GM21360 (cell line): Measurements from ENCODE around the gene GRM5.
A peak's percentile ranks its signal among the peaks of the same experiment; 100 is the strongest.
"Not testable (repeated sequence)": the region's sequence is repeated elsewhere in the genome, so short reads cannot be mapped to it uniquely, and the experiment has no call there.

Experiments used
- ATAC-seq: cut with Tn5 transposase; IDR thresholded peaks from one replicate; pipeline ENCODE4 v1.9.1; 2021; ENCODE audit warnings: mild to moderate bottlenecking, moderate library complexity; ENCODE audit not compliant: unreplicated experiment

The GRM5 gene

DNA sequence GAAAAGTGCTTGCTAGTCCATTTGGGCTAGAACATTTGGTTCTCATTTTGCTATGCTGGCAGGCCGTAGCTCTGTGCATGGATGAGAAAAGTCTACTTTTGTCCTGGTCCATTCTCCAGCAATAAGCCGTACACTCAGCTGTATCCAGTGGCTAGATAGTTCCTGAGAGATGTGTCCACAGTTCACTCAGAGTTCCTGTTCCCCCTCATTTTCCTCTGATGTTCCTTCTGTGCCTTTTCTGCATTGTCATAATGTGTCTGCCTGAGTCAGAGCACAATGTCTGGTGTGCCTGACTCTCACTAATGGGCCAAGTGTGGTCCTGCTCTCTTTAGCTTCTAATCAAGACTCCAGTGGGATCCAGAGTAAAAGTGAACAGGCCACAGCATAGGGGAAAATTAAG lies 512.6 kb downstream of the GRM5 start:
- ATAC-seq, result no peak

DNA sequence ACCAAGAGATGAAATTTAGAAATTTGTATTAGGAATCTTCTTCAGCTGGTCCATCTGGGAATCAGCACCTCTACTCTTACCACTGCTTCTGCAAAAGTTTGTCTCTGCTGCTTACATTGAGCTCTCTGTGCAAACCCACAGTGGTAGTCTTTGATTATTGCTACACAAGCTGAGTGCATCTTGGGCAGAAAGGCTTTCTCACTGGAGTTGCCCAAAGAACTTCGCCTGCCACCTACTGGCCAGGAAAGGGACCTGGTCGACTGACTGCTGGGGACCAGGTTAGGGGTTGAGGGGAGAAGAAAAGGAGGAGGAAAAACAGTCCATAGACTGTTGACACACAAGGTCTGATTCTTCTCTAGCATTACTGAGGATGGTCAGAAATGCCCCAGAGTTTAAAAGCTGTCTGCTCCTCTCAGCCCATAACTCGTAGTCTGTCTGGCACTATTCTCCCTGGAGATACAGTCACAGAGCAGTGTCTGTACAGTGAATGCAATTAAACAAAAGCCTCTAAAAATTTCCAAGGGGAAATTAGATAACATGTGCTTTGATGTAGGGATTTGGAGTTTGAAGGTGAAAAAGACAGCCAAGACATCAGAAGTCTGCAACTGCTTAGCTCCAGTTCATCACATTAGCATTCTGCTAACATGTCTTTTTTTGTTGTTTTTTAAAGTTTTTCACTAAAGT lies 513.3 kb downstream of the GRM5 start:
- ATAC-seq, result peak; percentile 91

DNA sequence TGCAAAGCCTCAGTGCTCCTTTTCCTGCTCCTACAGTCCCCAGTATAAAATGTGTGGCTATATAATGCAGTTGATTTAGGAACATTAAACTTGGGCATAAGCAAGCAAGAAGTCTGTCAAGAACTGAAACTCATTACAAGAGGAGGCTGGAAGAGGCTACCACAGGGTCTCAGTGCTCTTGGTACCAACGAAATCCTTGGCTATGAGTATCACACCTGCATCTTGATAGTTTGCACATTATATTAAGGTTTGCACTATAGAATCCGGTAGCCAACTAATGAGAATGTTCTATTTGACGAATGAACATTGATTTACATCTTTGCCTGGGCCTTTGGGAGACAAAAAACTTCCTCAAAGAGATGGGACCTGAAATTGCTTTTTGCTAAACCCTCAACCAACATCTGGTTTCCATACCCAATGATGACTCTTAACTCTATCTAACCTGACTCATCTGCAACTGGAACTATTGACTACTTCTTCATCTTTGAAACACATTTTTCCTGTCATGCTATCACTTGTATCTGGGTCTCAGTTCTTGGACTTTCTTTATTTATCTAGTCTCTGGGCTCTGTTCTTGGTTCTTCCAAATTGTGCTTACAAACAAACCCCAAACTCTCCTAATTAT lies 521.0 kb downstream of the GRM5 start:
- ATAC-seq, result no peak

DNA sequence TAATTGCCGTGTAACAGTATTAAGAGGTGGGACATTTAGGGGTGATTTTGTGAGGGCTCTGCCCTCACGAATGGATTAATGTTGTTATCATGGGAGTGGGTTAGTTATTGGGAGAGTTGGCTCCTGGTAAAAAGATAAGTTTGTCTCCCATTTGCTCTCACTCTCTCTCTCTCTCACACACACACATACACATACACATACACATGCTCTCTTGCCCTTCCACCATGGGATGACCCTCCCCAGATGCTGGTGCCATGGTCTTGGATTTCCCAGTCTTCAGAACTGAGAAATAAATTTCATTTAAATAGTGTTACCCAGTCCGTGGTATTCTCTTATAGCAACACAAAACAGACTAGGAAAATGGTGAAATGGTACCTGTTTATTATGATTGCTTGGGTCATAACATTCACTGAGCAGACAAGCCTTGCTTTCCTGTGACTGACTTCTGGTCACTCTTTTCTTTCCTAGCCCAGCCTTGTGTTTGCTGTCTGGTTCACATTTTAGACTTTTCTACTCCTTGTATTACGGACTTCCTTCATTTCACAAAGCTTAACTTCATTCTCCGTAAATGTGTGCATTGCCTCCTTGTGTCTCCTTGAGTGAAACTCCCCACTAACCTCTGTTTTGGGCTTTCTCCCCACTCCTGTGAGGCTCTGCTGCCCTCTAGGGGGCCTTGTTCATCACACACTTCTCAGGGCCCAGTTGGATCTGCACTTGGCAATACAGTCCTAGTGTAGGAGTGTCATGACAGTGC lies 521.7 kb downstream of the GRM5 start:
- peak; percentile 99 for ATAC-seq

DNA sequence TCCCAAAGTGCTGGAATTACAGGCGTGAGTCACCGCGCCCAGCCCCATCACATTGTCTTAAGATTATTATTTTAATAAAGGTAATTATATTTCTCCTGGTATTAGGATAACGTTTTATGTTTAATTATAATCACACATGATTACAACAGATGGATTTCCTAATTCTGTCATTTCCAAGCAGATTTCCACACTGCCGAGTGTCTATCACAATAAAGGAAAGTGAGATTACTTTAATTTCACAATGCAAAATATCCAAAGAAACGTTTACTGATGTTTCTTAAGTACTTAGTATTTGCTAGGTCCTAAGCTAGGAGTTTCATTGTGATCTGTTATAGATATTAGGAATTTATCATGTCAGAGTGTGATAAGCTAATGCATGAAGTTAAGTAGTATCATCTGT lies 524.8 kb downstream of the GRM5 start:
- ATAC-seq, result no peak

DNA sequence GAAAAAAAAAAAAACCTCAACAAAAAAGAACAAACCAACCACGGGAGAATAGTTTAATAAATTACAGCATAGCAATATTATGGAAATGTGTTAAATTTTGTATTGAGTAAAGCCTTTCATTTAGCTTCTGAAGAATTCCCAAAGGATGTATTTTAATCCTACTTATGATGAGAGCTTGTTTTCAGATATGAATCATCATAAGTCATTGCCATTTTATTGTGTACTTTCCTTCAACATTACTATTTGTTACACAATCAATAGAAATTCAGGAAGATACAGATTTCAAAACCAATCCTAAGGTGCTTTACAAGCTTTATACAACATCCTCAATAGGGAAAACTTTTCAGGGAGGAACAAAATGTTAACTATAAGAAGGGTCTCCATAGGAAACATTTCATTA lies 527.7 kb downstream of the GRM5 start:
- no peak for ATAC-seq

DNA sequence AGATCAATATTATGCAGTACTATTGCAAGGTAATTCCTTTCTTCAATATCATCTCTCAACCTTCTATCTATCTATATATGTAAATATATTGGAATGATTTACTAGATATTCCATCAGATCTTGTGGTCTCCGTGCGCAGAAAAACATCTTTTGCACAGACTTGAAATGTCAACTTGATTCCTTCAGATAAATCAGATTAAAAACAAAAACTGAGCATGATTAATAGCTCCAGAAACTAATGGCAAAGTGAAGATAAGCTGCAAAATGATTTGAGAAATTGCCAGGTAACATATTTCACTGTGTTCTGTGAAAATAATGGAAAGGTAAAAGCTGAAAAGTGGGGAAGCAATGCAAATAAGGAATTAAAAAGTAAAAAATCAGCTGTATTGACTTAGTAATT lies 528.2 kb downstream of the GRM5 start:
- no peak for ATAC-seq

DNA sequence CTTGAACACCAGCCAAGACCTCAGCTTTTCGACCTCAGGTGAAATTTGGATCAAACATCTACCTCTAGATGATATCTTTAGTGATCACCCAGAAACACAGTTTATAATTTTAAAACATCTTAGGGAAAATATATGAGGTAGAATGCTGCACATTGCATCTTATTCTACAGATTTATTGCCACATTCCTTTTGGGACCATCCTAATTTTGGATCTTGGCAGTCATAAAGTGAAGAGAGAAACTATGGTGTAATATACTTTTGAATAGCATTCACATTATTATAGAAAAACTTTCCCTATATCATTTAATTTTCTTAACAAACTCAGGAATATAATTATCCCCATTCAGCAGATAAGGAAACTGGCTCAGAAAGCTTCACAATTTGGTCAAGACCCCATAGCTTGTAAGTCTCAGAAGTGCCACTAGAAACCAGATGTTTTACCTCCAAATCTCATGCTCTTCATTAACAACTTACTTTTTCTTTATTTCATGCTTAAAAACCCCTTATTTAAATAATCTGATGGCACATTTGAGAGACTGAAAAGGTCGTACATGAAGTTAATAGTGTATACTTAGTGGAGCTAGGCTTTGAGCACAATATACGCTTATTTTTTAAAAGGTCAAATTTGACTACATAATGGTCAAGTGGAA lies 529.0 kb downstream of the GRM5 start:
- no peak for ATAC-seq

DNA sequence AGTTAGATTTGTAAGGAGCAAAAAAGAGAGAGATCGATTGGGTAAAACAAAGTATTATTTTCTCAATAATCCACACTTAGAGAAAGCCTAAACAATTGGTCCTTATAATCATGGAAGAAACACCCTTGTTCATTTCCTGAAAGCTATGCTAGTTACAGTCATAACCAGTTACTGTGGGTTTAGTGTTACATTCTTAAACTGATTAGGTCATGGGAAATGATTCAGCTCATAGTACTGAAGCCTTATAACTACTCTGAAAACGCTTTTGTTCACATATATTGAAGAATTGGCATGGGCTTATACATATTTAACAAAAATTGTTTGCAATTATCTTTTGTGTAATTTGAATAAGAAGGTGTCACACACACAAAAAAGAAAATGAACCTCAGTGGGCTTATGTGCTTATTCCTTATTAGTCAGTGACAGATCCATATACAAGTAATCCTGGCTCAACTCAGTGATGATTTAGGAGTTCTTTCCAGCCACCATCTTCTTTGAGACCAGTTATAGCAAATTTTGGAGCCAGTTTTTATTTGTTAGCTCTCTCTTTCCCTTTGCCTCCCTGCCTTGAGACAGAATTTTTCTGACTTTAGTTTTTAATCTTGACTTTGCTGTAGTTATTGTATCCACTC lies 529.8 kb downstream of the GRM5 start:
- ATAC-seq, result peak; percentile 89

DNA sequence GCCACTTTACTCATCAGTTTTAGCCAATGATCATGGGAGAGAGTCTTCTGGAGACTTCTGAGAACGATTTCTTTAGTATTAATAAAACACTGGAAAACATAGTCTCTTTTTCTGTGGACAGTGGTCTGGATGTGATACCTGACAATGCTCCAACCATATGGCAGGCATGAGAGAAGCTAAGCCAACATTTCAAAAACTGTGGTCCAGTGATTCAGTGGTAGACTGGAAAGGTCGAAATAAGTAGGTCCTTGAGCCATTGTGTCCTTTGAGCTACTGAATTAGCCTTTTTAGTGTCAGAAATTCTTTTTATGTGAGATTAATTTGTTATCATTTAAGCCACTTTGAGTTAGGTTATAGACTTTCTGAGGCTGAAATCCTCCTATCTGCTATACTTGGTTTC lies 530.5 kb downstream of the GRM5 start:
- ATAC-seq, result no peak

DNA sequence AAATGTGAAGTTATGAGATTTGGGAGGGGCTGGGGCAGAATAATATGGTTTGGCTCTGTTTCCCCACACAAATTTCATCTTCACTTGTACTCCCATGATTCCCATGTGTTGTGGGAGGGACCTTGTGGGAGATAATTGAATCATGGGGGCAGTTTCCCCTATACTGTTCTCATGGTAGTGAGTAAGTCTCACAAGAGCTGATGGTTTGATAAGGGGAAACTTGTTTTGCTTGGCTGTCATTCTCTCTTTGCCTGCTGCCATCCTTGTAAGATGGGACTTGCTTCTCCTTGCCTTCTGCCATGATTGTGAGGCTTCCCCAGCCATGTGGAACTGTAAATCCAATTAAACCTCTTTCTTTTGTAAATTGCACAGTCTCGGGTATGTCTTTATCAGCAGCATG lies 531.1 kb downstream of the GRM5 start:
- not testable (repeated sequence) for ATAC-seq

DNA sequence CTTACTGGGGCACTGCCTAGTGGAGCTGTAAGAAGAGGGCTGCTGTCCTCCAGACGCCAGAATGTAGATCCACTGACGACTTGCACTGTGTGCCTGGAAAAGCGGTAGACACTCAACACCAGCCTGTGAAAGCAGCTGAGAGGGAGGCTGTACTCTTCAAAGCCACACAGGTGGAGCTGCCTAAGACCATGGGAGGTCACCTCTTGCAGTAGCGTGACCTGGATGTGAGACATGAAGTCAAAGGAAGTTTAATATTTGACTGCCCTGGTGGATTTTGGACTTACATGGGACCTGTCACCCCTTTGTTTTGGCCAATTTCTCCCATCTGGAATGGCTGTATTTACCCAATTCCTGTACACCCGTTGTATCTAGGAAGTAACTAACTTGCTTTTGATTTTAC lies 531.6 kb downstream of the GRM5 start:
- no peak for ATAC-seq

DNA sequence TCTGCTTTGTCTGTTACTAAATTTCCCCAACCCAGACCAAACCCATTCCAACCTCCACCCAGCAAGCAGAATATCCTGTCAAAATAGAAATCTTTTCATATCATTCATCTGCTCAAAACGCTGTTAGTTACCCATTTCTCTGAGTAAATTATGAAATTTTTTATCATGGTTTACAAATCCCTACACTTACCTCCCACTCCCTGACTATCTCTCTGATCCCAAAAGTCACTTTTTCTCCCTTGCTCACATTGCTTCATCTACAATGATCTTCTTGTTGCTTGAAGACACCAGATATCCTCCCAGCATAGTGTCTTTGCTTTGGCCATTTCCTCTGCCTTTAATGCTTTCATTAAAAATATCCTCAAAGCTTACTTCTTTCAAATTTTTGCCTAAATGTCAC lies 532.8 kb downstream of the GRM5 start:
- no peak for ATAC-seq

DNA sequence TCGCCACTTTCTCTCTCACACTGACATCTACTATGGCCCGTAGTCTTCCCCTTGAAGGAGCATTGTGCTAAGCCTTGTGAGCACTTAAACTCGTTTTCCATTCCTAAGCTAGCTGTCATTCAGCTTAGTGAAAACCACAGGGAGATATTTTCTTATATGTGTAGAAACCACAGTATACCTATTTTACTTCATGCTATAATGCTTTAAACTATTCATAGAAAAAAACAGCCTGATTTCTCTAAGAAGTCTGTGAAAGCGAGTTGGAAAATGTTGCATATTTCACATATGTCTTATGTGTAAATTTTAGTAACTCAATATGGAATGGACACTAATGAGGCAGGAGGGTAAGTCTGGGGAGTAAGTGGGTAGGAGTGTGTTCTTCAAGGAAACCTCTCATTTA lies 534.0 kb downstream of the GRM5 start:
- ATAC-seq, result no peak

DNA sequence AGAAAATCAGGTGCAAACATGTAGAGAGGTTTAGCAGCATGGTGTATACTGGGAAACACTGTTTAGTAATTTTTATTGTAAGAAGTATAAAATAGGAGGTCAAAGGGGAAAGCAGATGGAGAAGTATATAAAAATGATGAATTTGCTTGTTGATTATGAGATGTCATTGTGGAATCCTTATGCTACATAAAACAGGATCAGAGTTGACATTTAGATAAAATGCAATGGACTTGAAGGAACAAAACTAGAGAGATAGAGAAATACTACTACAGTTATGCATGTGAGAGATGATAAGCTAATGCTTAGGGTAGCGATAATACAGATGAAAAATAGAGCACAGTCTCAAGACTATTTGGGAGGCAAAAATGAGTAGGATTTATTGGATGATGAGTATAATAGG lies 536.4 kb downstream of the GRM5 start:
- ATAC-seq, result no peak

DNA sequence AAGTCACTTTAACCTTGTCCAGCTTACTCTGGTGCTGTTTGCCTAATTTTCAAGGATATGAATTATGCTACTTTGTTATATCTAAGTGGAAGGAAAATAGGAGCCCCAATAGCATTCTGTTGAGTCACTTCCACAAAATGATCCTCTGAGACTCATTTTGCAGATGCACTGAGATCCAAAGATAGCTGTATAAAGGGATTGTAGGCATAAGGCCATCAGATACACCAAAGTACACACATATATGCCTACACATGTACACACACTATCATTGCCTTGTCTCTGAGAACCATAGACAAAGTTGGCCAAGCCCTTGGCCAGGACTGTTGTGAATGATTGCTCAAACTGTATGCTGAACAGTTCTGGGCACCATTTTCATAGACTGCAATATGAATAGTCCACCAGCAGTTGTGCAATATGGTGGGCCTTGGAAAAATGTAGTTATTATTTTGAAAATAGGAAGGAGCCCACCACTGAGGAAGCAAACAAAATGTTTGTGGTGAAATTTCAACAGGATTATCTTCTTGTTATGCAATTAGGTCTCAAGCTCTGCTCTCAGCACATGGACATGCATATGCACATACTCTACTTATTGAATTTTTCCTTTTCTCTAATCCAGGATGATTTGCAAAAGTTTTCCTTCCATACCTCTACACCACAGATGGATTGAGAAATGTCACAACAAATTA lies 542.3 kb downstream of the GRM5 start:
- ATAC-seq, result no peak

DNA sequence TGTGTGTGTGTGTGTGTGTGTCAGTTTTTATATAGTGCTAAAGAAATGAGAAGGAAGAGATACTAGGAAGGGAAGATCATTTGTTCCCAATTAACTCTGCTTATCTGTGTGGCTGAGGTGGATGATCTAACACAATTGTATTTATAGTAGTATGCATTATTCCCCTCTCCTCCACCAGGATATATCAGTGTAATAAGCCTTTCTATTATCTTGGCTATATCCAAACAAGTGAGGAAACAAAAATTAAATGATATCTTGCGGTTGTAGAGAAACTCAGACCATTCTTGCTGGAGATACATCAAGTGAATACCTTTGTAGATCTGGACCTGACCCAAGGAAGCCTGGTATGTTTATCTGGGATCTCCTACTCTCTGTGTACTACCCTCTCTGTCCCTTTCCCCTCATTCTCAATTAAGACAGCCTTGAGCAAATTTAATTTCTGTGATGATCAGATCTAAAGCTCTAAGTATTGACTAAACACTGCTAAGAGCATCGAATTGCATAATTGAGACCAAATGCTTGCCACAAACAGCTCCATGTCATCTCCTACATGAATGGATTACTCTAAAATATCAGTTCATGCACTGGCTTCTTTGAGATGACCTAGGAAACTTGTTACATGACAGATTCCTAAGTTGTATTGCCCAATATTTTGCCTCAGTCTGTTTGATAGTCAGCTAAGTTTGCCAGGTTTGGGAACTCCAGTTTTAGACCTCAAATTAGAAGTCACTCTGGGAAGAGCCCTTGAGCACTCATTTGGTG lies 543.0 kb downstream of the GRM5 start:
- no peak for ATAC-seq

DNA sequence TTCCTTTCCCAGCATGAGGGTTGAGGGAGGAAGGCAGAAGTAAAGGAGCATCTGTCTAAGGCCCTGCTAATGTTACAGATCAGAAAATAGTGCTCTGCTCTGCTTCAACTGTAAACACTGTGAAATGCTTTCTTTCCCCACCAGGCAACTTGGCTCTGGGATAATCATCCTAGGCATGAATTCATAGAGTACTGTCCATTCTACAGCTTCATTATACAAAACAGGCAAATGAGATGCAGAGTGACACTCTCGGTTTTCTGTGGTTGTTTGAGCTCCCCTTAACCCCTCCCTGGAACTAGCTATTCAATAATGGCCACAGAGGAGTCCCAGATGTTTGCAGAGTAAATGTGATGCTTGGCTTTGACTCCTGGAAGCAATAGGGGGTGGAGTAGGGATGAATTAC lies 544.0 kb downstream of the GRM5 start:
- ATAC-seq, result no peak

DNA sequence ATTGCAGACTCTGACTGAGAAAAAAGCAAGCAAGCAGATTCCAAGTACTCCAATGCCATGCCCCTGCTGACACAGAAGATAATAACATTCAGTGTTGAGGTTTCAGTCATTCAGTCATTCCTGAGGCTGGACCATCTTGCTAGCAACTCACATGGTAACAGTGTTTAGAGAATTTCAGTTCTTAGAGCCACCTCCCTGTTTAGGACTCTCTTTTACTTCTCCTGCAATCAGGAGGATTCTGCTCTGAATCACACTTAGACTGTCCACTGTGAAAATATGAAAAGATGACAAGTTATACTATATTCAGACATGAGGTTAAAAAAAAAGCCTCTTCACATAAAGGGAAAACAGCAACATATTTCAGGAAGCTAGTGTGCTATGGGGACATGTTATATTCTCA lies 544.4 kb downstream of the GRM5 start:
- no peak for ATAC-seq

DNA sequence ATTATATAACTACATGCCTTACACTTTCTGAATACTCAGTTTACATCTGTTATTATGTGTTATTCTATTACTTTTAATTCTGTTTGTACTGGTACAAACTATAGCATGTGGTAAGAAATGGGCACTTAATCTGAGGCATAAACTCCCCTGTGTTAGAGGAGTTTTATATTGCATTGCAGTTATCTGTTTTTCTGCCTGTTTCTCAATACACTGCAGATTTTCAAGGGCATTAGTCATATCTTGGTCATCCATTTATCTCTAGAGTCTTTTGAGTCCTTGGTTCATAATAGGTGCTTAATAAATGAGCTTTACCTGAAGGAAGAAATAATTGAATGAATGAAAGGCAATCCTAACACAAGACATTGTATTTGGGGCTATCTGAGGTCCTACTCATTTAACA lies 545.4 kb downstream of the GRM5 start:
- ATAC-seq, result no peak
